K562 (cell line): ENCODE measurements around the gene DAPK1.

Source experiments
- MLX ChIP-seq, 2 experiments: fragments of 450-650 bp in 1 of 2; sonication (generic) in 1 of 2; formaldehyde crosslinking; conservative IDR thresholded peaks; 2 replicates each; pipeline versions ENCODE4 v1.4.0 to v1.8.1; 2020 to 2022; ENCODE audit warnings: mild to moderate bottlenecking in 1 of 2, missing genetic modification reagents in 1 of 2
- USF2 ChIP-seq: sonication (generic); formaldehyde crosslinking; IDR thresholded peaks from 2 replicates; pipeline ENCODE4 v1.5.0; 2020; ENCODE audit warnings: missing genetic modification reagents
- TF ChIP-seq, protein P1 (sequence below), 3 experiments: IDR thresholded peaks in 2 of 3; conservative IDR thresholded peaks in 1 of 3; 2 replicates each; pipeline ENCODE4 v1.5.1; 2011 to 2012; ENCODE audit warnings: low read length in 3 of 3, mild to moderate bottlenecking in 3 of 3, control low read depth in 2 of 3, improper control_type of control experiment in 1 of 3, inconsistent platforms in 1 of 3, low read depth in 1 of 3, mixed read lengths in 1 of 3, moderate library complexity in 1 of 3; ENCODE audit not compliant: insufficient read depth in 2 of 3

- TF ChIP-seq, protein P1, sequence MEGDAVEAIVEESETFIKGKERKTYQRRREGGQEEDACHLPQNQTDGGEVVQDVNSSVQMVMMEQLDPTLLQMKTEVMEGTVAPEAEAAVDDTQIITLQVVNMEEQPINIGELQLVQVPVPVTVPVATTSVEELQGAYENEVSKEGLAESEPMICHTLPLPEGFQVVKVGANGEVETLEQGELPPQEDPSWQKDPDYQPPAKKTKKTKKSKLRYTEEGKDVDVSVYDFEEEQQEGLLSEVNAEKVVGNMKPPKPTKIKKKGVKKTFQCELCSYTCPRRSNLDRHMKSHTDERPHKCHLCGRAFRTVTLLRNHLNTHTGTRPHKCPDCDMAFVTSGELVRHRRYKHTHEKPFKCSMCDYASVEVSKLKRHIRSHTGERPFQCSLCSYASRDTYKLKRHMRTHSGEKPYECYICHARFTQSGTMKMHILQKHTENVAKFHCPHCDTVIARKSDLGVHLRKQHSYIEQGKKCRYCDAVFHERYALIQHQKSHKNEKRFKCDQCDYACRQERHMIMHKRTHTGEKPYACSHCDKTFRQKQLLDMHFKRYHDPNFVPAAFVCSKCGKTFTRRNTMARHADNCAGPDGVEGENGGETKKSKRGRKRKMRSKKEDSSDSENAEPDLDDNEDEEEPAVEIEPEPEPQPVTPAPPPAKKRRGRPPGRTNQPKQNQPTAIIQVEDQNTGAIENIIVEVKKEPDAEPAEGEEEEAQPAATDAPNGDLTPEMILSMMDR (IDR thresholded peaks at IDR 0.05 in 2 of 3, conservative IDR thresholded peaks at IDR 0.05 in 1 of 3; ENCODE audit: insufficient read depth in 2 of 3, low read depth in 1 of 3, low read length in 3 of 3) = no peak
- no peak for TF ChIP-seq USF2 (CRISPR knock-in tag)
- TF ChIP-seq MLX (CRISPR knock-in tag; conservative IDR thresholded peaks at IDR 0.05) = no peak
These were observed 89.7 kb downstream of the DAPK1 start for GRCh38 chr9:87587356-87587745.
